OCI-M2 (cell line): ENCODE data around the gene LIG3.
"Not testable (repeated sequence)": the region's sequence is repeated elsewhere in the genome, so short reads cannot be mapped to it uniquely, and the experiment has no call there.

ENCODE experiments used
- DNase-seq: peaks from one replicate; lab custom pipeline; 2025; ENCODE audit not compliant: unreplicated experiment; lab: John Stamatoyannopoulos, UW

The LIG3 gene

DNA sequence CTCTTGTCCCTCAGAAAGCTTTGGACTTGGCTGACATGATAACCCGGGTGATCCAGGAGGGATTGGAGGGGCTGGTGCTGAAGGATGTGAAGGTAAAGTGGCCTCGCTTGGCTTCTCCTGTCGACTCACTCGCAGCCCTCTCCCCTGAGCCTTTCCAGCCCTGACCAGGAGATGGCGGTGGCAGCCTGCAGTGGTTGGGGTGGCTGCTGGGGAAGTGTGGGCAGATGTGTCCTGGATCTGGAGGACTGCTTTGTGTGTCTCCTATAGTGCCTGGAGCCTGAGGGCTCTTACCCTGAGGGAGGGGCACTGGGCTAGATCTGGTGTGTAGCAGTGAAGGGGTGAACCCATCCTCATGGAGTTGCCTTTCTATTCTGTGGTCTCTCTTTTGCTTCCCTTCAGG lies 17.9 kb downstream of the LIG3 start:
- no peak for DNase-seq

DNA sequence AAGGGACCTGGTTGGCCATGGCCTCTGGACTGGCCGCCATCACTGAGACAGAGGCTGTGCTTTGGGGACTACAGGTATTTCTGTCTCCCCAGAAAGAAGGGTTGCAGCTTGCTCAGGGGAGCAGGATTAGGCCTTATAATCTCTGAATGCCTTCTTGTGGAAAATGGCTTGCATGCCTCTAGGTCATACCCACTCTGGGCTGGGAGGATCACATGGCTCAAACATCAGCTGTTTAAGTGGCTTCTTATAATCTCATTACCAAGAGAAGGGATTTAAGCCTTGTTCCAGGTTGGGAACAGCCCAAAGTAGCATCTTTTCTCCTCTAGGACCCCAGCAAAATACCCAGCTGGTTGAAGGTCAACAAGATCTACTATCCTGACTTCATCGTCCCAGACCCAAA lies 19.1 kb downstream of the LIG3 start:
- no peak for DNase-seq

DNA sequence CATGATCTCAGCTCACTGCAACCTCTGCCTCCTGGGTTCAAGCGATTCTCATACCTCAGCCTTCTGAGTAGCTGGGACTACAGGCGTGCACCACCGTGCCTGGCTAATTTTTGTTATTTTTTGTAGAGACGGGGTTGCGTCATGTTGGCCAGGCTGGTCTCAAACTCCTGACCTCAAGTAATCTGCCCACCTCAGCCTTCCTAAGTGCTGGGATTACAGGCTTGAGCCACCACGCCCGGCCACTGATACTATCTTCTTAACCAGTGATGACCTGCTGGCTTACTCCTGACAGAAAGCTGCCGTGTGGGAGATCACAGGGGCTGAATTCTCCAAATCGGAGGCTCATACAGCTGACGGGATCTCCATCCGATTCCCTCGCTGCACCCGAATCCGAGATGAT lies 20.7 kb downstream of the LIG3 start:
- not testable (repeated sequence) for DNase-seq

DNA sequence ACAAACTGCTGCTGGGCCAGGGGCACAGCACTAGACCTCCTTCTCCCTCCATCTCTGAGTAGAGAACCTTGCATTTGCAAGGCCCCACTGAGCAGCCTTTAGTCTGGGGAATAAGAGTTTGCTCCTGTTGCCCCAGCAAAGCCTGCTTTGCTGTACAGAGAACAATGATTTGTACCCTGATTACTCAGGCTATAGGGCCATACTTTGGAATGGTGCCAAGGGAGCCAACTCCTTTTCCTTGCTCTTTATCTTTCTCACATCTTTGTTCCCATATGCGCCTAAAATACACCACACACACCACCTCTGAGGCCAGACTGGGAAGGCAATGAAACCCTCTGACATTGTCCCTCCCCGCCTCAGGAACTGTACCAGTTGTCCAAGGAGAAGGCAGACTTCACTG lies 21.2 kb downstream of the LIG3 start:
- no peak for DNase-seq

DNA sequence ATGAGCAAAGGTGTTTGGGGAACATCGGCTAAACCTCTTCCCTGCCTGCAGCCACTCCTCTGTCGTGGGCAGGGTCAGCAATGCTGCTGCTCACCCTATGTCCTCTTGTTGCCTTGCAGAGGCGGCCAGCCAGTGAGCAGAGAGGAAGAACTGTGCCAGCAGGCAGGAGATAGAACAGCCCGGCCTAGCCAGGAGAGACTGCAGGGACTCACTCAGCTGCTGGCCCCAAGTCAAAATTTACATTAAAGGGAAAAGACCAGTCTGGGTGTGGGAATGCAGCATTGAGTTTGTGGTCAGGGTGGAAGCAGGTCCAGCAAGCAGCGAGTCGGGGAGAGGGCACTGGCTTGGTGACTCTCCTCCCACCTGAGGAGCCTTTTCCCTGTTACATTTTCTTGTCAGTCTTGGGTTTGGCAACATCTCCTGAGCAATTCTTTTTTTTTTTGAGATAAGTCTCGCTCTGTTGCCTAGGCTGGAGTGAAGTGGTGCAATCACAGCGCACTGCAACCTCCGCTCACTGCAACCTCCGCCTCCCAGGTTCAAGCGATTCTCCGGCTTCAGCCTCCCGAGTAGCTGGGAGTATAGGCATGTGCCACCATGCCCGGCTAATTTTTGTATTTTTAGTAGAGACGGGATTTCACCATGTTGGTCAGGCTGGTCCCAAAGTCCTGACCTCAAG lies 22.7 kb downstream of the LIG3 start:
- DNase-seq, result no peak

DNA sequence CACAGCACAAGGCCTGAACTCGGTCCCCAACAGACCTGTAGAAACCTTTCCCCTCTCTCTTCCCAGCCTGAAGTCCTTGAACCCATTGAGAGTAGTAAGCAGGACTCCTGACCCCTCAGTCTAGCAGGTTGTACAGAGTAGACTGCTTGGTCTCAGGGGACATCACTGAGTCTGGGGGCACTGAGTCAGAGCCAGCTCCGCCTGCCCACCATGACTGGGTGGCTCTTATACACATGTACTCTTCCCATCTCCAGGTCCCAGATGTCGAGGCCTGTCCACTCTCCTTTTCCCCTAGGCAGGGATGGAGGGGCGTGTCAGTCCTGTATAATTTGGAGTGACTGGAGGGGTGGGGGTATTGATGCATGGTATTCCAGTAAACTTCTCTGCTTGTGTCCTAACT lies 23.5 kb downstream of the LIG3 start:
- no peak for DNase-seq

DNA sequence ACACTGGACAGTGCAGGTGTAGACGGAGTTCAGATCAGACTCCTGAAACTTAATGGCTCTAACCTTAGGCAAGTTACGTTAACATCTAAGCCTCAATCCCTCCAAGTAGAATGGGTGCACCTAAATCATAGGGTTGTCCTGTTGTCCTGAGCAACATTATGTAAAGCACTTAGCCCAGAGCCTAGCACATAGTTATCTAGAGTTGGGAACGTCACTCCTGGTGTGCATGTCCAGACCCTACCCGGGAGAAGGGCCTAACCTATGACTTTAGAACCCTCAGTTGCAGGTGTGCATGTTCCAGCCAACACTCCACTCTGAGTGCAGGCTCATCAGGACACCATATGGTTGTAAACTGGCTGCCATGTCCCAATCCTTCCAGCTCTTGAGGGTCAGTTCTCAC lies 26.0 kb downstream of the LIG3 start:
- no peak for DNase-seq

DNA sequence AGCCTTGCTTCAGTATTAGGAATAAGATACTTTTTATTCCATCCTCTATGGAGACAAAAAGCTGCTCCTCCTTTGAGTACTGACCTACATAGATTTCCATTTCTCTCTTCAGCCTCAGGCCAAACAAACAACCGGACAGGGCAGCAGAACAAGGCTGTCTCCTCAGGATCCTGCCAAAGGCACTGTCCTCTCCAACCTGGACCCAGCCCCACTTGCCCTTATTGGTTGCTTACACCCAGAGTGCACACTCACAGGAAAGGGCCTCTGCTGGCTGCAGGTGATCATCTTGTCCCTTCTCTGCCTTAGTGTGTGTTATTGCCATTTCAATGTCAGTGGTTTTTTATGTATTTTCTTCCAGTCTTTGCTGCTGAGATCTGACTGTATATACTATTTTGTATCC lies 26.6 kb downstream of the LIG3 start:
- no peak for DNase-seq

DNA sequence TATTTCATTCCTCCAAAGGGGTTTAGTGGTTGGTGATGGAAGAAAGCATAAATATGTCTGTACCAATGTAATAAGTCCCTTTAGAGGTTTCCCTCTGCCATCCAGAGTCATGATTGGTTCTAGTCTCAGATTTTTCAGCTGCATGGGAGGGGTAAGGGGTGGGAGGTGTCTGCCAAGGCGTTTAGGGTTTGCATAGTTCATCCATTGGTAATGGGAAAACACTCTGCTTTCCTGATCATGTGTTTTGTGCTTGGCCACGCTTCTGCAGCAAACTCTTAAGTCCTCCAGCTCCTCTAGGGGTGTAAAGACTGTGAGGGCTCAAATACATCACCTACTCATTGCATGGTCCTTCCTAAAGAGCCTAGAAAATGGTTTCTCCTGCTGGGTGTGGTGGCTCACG lies 29.8 kb downstream of the LIG3 start:
- no peak for DNase-seq

DNA sequence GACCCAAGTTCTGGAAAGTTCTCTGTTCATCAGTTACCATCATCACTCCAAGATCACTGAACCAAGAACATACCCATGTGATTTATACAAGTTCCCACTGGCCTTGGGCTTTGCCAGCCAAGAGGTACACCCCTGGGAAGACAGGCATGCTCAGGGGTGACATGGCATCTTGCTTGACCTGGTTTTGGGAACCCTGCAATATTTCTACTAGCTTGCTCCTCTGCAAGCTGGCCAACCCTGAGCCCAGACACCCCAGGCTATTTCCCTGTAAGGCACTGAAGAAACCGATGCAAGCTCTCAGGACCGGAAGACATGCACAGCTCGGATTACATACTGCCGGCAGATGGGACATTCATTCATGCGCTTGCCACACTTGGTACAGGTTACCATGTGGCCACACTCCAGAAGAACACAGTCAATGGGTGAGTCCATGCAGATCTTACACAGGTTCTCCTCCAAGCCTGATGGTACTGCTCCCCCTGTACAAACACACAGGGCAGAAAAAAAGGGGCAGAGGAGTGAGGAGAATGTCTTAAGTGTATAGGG lies 31.4 kb downstream of the LIG3 start:
- DNase-seq, result no peak

DNA sequence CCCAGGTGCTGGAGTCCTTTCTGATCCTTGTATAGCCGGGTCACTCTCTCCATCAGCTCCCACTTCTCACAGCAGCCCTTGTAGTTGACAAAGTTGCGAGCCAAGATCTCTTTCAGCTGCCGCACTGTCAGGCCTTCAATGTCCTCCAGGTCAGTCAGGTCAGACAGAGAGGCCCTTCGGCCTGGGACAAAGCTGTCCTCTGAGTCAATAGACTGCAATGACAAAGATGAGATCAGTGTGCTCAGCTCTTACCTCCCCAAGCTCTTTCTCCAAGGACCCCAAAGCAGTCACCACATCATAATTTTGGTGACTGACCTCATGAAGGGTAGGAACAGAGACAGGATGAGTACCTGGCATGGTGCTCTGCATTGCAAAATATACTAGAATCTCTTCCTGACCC lies 36.1 kb downstream of the LIG3 start:
- DNase-seq, result no peak

DNA sequence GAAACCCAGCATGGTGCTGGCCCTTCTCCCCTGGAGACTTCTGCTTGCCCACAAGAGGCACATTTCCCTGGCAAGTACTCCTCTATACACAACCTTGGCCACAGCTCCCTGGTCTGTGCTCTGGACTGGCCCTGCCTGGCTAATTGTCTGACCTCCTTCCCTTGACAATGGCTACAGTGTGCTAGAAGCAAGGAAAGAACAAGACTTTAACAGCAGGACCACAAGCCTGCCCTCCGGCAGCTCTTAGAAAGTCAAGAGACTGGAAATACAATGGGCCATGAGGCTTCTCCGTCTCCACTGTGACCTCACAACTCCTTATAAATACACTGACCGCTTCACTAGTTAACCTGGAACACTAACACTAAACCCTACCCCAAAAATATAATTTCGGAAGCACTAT lies 36.7 kb downstream of the LIG3 start:
- no peak for DNase-seq

DNA sequence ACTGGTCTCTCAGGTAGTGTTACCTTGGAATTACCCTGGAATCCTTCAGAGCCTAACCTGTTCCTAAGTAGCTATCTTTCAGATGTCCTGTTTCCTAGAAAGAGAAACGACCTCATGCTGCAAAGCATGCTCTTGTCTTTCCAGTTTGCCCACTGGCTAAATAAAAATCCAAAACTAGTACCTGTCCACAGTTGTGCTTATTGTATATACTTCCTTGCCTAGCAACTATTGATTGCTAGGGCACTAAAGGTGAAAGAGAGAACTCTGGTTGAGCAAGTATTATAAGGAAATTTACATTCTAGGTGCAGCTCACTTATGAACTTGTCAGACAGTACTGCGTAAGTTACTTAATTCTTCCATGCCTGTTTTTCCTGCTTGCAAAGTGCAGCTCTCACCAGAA lies 38.5 kb downstream of the LIG3 start:
- no peak for DNase-seq

DNA sequence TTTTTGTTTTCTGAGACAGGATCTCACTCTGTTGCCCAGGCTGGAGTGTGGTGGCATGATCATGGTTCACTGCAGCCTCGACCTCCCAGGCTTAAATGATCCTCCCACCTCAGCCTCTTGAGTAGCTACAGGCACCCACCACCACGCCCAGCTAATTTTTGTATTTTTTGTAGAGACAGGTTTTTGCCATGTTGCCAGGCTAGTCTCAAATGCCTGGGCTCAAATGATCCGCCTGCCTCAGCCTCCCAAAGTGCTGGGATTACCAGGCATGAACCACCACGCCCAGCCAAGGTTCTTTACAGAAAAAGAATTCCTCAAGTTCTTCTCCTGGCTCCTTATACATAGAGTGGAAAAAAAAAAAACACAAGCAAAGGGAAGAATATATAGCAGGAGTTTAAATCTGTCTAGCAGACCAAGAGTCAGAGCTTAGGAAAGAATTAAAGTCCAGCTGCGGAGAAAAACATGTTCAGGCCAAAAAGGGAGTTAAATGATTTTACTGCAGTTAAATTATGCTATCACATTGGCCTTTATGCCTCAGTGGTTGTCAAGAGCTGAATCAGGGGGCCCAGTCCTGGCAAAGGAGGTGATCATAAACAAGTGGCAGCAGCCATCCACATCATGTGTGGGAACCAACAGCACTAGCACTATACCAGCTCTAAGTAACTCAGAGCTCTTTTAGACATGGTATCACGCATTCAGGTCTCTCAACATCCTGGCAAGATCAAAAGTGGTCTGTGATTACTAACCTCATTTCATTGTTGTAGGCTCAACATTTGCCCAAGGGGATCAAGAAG lies 39.3 kb downstream of the LIG3 start:
- no peak for DNase-seq

DNA sequence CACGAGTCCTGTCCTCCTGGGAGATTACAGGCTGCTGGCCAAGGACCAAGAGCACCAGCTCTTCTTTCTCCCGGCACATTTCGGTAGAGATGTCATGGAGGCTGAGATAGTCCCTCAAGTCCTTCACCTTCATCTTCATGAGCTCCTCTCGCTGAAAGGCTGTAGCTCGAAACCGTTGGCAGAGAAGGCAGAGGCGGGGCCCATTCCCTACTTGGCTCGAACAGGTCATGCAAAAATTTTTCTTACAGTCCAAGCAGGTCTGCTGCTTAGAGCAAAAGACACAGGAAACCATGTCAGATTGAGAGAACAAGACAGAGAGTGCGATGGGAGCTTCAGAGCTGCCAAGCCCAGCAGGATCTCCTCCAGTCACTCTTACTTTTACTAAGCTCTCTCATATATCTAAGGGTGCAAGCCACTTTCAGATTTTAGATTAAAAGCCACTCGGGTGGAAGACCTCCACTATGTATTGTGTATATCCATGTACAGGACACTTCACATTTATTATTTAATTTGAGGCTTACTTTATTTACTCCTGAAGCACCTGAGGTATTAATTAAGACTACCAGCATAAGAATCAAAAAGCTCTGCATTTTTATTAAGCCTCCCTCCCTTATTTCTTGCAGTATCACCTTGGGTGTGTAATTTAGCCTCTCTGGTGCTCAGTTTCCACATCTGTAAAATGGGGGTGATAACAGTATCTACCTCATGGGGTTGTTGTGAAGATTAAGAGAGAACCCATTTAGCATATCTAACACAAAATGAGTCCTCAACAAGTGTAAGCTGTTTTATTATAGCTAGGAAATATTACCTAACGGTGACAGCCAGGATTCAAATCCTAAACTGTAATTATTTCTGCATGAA lies 41.4 kb downstream of the LIG3 start:
- DNase-seq, result no peak

DNA sequence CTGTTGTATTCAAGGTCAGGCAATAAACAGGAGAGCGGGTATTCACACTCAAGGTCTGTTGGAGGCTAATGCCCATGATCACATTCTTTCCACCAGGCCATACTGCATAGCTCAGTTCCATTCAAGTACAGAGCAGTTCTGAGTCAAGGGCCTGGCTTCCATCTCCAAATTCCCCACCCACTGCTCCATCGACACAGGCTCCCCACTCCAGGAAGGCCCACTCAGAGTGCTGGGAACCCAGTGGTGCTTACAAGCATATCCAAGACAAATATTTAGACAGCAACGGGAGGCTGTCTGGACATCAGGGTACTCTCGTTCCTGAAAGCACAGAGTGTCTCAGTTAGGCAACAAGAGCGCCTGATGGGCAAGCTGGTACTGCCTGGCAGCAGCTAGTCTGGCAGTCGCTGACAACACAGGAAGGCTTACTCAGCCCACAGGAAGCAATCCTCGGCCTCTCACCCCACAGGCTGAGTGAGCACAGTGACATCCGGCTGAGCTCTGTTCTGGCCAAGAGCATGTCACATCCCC lies 42.3 kb downstream of the LIG3 start:
- DNase-seq, result no peak

DNA sequence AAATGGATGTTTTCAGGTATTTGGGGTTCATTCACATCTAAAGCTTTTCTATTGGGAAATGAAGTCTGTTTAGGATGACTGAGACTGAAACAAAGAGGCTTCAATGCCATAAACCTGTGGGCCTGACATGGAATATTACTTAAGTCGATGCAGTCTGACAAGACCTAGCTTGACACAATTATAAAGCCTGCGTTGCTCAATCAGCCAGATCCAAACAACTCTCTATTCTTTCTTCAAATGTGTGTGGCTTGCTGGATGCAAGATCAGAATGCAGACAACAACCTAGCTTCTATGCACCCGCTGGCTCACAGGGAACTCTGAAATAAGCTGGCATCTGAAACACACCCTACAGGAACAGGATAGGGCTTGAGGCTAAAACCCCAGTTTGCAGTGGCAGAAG lies 43.2 kb downstream of the LIG3 start:
- no peak for DNase-seq

DNA sequence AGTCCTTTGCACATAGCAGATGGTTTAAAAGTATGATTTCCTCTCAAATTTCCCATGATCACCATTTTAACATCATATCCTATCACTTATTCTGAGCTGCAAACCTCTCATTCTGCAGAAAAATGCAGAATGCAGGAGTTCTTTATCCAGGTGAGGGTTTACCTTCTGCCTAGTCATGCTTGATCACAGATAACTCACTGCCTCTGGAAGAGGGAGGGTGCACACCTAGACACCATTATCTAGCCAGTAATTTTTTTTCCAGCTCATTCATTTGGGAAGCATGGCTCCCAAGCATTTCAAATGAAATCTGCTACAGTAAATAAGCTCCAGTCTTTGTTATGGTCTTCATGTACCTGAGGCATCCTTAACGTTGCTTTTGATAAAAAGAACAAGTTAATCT lies 45.2 kb downstream of the LIG3 start:
- DNase-seq, result no peak

DNA sequence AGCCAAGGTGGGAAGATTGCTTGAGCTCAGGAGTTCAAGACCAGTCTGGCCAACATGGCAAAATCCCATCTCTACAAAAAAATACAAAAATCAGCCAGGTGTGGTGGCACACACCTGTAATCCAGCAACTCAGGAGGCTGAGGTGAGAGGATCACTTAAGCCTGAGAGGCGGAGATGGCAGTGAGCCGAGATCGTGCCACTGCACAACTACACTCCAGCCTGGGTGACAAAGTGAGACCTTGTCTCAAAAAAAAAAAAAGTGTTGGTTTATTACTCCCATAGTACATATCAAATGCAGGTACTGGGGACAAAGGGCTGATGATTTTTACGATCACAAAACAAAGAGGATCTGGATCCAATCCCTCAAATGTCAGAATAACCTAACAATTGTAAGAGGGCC lies 47.8 kb downstream of the LIG3 start:
- not testable (repeated sequence) for DNase-seq

DNA sequence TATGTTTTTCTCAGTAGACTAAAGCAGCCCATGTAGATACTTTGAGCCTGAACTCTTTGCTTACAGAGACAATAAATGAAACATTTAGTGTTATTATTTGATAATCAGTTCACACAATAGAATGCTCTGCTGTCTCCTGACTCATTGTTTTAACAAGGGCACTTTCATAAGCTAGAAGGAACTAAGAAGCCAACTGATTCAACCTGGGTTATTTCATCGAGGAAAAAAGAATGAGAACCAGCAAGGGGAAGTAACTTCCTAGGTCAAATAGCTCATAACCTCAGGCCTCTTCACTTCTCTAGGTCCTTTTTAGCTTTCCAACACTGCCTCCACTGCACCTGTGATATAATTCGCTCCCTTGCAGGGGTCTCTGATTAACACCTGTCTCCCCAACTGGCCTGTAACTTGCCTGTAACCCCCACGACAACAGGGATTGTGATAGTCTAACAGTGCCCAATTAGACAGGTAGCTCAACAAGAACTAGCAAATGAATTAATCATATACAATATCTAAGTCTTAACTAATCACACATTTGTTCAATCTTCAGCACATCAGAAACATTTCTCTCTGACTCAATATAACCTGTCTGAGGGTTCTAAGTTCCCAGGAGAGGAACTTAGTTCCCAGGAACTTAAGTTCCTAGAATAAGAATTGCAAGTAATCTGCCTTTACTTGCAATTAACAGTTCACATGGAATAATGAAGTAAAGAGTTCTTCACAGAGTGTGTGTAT lies 48.4 kb downstream of the LIG3 start:
- DNase-seq, result no peak

DNA sequence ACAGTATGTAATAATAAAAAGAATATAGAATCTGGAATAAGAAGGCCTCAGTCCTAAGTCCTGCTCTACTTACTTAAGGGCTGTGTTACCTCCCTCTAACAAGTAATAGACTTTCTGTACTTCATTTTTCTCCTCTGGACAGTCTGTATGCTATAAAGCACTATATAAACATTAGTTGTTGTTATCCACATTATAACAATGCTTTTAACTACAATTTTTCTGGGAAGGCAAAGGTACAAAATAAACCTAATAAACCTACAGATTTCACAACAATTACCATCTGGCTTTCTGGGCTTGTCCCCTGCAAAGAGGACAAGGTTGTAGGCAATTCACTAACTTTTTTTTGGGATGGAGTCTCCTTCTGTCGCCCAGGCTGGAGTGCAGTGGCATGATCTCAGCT lies 50.5 kb downstream of the LIG3 start:
- no peak for DNase-seq
